Measurements from ENCODE around the gene CNTN1. TPM values are rescaled to one million over a fixed set of nuclear protein-coding genes. Genes with fewer than 3 reads are reported as not detected.

Gene CNTN1
- total and polyA plus RNA-seq, 2 of the 8 experiments (the other 6 are each of a cell fraction or from before 2014, with no cell fraction given) = 7.2 to 21.8 TPM

DNA sequence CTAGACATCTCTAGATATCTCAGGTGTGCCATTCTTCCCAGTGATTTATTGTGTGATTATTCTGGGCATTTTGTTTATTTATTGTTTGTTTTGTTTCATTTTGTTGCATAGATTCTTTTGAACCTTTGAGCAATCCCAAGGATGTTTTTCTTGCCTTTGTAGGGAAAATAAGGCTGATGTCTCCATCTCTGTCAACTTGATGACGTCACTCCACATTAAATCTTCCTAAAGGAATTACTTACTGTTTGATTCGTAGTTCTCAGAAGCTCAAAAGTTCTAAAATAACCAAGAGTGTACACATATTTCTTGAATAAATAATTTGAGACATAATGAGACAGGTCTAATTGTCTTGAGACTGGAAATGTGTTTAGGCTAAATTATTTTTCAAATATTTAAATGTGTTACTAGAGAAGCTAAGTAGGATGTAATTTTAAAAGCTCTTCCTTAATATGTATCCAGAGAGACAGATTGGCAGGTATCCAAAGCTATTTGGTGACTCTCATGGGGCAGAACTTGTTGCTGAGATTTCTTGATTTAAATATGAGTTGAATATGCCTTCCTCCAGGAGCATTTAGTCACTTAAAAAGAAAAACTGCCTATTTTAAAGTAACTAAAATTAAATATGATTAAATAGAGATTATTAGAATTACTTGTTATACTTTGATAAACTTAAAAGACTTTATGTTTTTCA lies 128.7 kb downstream of the CNTN1 start:
- CTCF ChIA-PET (ENCODE audit: partially characterized antibody) = interaction anchor here (1.0 kb wide), 1 partner anchor 71 kb away, joined by 3 read pairs; no protein-coding TSS in a partner anchor
- TF ChIP-seq EGR1 (IDR thresholded peaks at IDR 0.05; ENCODE audit: borderline replicate concordance, low read depth, low read length) (no peak), SAP30 (IDR thresholded peaks at IDR 0.05; ENCODE audit: insufficient read depth, insufficient replicate concordance, low read length) (no peak), CREB1 (IDR thresholded peaks at IDR 0.05) (no peak), GABPA (IDR thresholded peaks at IDR 0.05; ENCODE audit: borderline replicate concordance, insufficient read depth, low read length) (no peak), FOSL1 (IDR thresholded peaks at IDR 0.05; ENCODE audit: insufficient read depth, low read depth, low read length) (no peak), SRF (IDR thresholded peaks at IDR 0.05; ENCODE audit: low read depth, low read length) (no peak), POLR2AphosphoS5 (IDR thresholded peaks at IDR 0.05; ENCODE audit: low read depth, low read length) (no peak), ZNF274 (IDR thresholded peaks at IDR 0.05; ENCODE audit: borderline replicate concordance, extremely low read depth, low read length) (no peak), GTF2F1 (IDR thresholded peaks at IDR 0.05; ENCODE audit: borderline replicate concordance, low read depth, low read length) (no peak), CBX5 (IDR thresholded peaks at IDR 0.05; ENCODE audit: low read depth, low read length) (no peak)
- TF ChIP-seq, protein P1, sequence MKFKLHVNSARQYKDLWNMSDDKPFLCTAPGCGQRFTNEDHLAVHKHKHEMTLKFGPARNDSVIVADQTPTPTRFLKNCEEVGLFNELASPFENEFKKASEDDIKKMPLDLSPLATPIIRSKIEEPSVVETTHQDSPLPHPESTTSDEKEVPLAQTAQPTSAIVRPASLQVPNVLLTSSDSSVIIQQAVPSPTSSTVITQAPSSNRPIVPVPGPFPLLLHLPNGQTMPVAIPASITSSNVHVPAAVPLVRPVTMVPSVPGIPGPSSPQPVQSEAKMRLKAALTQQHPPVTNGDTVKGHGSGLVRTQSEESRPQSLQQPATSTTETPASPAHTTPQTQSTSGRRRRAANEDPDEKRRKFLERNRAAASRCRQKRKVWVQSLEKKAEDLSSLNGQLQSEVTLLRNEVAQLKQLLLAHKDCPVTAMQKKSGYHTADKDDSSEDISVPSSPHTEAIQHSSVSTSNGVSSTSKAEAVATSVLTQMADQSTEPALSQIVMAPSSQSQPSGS (IDR thresholded peaks at IDR 0.05; ENCODE audit: low read length) = no peak

More for the DNA sequence above, 128.7 kb downstream of the CNTN1 start:
- no peaks in the 10 kb centered on the region for H3K79me1 ChIP-seq (ENCODE audit: low read depth, low read length)
- H3K27ac ChIP-seq (ENCODE audit: low read depth, low read length) = no peak overlapping the region
- H2BK120ac ChIP-seq (replicated peaks; ENCODE audit: low read depth, low read length) = no peak overlapping the region
- H3K56ac ChIP-seq (replicated peaks; ENCODE audit: insufficient read length, low read depth, low read length) = no peak overlapping the region
- peaks cover 7 to 14% (median 9%) of the 10 kb centered on the region in 4 experiments; a peak in 6 of 7 replicates for H3K4me1 ChIP-seq (replicated peaks in 1 of 4; ENCODE audit: control insufficient read depth in 3 of 4, insufficient read depth in 4 of 4, low read length in 3 of 4)
- no peak overlapping the region for H2BK15ac ChIP-seq (ENCODE audit: low read length)
- no peak overlapping the region for H3K4me3 ChIP-seq (ENCODE audit: extremely low read depth in 1 of 4, insufficient read depth in 2 of 4, low read depth in 3 of 4, low read length in 4 of 4)
- no peaks in the 10 kb centered on the region for H3K27me3 ChIP-seq (replicated peaks in 1 of 4; ENCODE audit: control insufficient read depth in 3 of 4, extremely low read depth in 1 of 4, insufficient read depth in 3 of 4, low read length in 3 of 4)
- 0 out of 2 replicates have a peak overlapping the region, but pooled peaks have one; percentile 2 for H2BK12ac ChIP-seq (ENCODE audit: low read depth, low read length)
- no peak overlapping the region for H3K4ac ChIP-seq (replicated peaks; ENCODE audit: insufficient read length, low read depth, low read length)
- H4K8ac ChIP-seq (ENCODE audit: extremely low read depth, insufficient read depth, low read length) = no peak overlapping the region
- no peak overlapping the region for H4K91ac ChIP-seq (replicated peaks; ENCODE audit: insufficient read length, low read length)
- H2BK5ac ChIP-seq (ENCODE audit: low read depth, low read length) = no peak overlapping the region
- 0 out of 2 replicates have a peak overlapping the region, but pooled peaks have one; percentile 3 for H2BK20ac ChIP-seq (ENCODE audit: low read length)
- 71% methylated on average over 2 of the region's 2 CpGs; no CpG with 5 or more reads in 1 of the 2 experiments for WGBS, 2 experiments (ENCODE audit: extremely low coverage in 1 of 2, insufficient coverage in 1 of 2, insufficient read length in 1 of 2, insufficient replicate concordance in 2 of 2, low coverage in 1 of 2, low lambda C conversion rate in 2 of 2, missing lambda C conversion rate in 1 of 2)
- no peak overlapping the region; the same call in 1 of the 2 replicates for H3K18ac ChIP-seq (ENCODE audit: extremely low read depth, low read length)
- no peak overlapping the region for H3K9ac ChIP-seq (replicated peaks in 1 of 4; ENCODE audit: extremely low read depth in 1 of 4, low read depth in 3 of 4, low read length in 3 of 4)
- no peaks in the 10 kb centered on the region for H4K20me1 ChIP-seq (replicated peaks in 1 of 2; ENCODE audit: control insufficient read depth in 1 of 2, insufficient read depth in 2 of 2, low read length in 2 of 2)
- no peaks in the 10 kb centered on the region for H3K9me3 ChIP-seq (ENCODE audit: insufficient read depth in 2 of 2, low read depth in 1 of 2, low read length in 1 of 2)
- H4K5ac ChIP-seq (ENCODE audit: insufficient read length, low read depth, low read length) = no peak overlapping the region
- H3K4me2 ChIP-seq (ENCODE audit: insufficient read depth in 1 of 2, low read depth in 2 of 2, low read length in 2 of 2) = no peak overlapping the region
- FAIRE-seq (no peak), DNase-seq (ENCODE audit: low read depth in 1 of 2, low spot score in 2 of 2) (no peak)
- H2AK5ac ChIP-seq (ENCODE audit: low read depth, low read length) = peak overlapping the region; percentile 60; the same call in 1 of the 2 replicates
- H2AFZ ChIP-seq (ENCODE audit: low read length) = no peak overlapping the region
- H3K14ac ChIP-seq (ENCODE audit: insufficient read length) = no peak overlapping the region
- no peaks in the 10 kb centered on the region for H3K23me2 ChIP-seq (ENCODE audit: low read depth, low read length)
- POLR2A ChIA-PET (ENCODE audit: partially characterized antibody) = no interaction called here
- no peak overlapping the region for H3K23ac ChIP-seq (ENCODE audit: insufficient read length)
- no peaks in the 10 kb centered on the region for H3K79me2 ChIP-seq (ENCODE audit: control insufficient read depth in 1 of 2, insufficient read depth in 2 of 2, low read length in 2 of 2)
- H3K36me3 ChIP-seq (ENCODE audit: control insufficient read depth in 2 of 4, insufficient read depth in 4 of 4, low read length in 3 of 4) = no peaks in the 10 kb centered on the region

Measured in H1 (cell line).